NCI-H1092 treated with DMSO at 0.1 percent for 48 hours (cell line): Measurements from ENCODE around the gene PGK1.
A peak's percentile ranks its signal among the peaks of the same experiment; 100 is the strongest.
"Not testable (repeated sequence)": the region's sequence is repeated elsewhere in the genome, so short reads cannot be mapped to it uniquely, and the experiment has no call there.

Source experiments
- DNase-seq: peaks from one replicate; lab custom pipeline; 2025; lab: John Stamatoyannopoulos, UW

Gene PGK1

GRCh38 chrX:78116365-78116764, 12.3 kb downstream of the PGK1 start:
- no peak for DNase-seq

GRCh38 chrX:78116766-78117165, 12.7 kb downstream of the PGK1 start:
- DNase-seq = no peak

- DNase-seq = no peak
These were observed 14.6 kb downstream of the PGK1 start for GRCh38 chrX:78118628-78119027.

- no peak for DNase-seq
These were observed 15.6 kb downstream of the PGK1 start for GRCh38 chrX:78119521-78120227.

- no peak for DNase-seq
These were observed 19.1 kb downstream of the PGK1 start for GRCh38 chrX:78123190-78123589.

- no peak for DNase-seq
These were observed 20.3 kb downstream of the PGK1 start for GRCh38 chrX:78124307-78124706.

- DNase-seq = no peak
These were observed 21.1 kb downstream of the PGK1 start for GRCh38 chrX:78125148-78125547.

- DNase-seq = not testable (repeated sequence)
These were observed 21.7 kb downstream of the PGK1 start for GRCh38 chrX:78125781-78126180.

GRCh38 chrX:78129714-78130113, 25.7 kb downstream of the PGK1 start:
- DNase-seq = no peak

- no peak for DNase-seq
These were observed 26.3 kb downstream of the PGK1 start for GRCh38 chrX:78130396-78130795.

- DNase-seq = no peak
These were observed 27.1 kb downstream of the PGK1 start for GRCh38 chrX:78131117-78131516.

GRCh38 chrX:78133238-78133960, 29.4 kb downstream of the PGK1 start:
- no peak for DNase-seq

- DNase-seq = peak; percentile 90
These were observed 35.4 kb downstream of the PGK1 start, which contains the start of gene TAF9B for GRCh38 chrX:78139160-78140123. TAF9B (minus strand) TSS chrX:78139650; CDS start chrX:78139611, 39 bp downstream.

- DNase-seq = no peak
These were observed 36.2 kb downstream of the PGK1 start for GRCh38 chrX:78140206-78140605.

GRCh38 chrX:78147002-78147540, 43.0 kb downstream of the PGK1 start:
- not testable (repeated sequence) for DNase-seq

GRCh38 chrX:78157373-78157772, 53.3 kb downstream of the PGK1 start:
- not testable (repeated sequence) for DNase-seq

GRCh38 chrX:78157846-78158245, 53.8 kb downstream of the PGK1 start:
- not testable (repeated sequence) for DNase-seq

GRCh38 chrX:78160711-78161110, 56.7 kb downstream of the PGK1 start:
- DNase-seq = not testable (repeated sequence)

GRCh38 chrX:78163175-78163574, 59.1 kb downstream of the PGK1 start:
- not testable (repeated sequence) for DNase-seq

GRCh38 chrX:78165425-78165824, 61.4 kb downstream of the PGK1 start:
- DNase-seq = no peak

GRCh38 chrX:78168065-78168464, 64.0 kb downstream of the PGK1 start:
- no peak for DNase-seq
